Measurements from ENCODE around the gene SPG21. TPM values are rescaled to one million over a fixed set of nuclear protein-coding genes. Genes with fewer than 3 reads are reported as not detected.

The SPG21 gene
- total RNA-seq, 1 donor from 2014 or later = 45.3 TPM

DNA sequence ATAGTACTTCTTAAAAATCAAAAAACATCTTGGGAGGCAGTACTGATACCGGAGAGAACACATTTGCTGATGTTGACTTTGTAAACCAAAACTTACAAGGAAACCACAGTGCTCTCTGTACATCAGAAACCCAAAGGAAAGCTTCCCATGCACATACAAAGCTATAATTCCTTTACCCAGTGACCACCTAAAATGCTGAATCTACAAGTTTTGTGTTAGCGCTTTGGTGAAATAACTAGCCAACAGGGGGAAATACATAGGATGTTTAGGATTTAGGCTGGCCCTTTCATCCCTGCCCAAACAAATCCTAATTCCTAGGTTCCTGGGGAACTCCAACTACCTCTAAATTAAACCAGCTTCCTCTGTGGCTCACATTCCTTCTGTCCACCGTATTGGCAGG lies 15.3 kb upstream of the SPG21 start:
- ATAC-seq (no peak), DNase-seq (ENCODE audit: missing footprints) (no peak)
- intact Hi-C loops (cut with DNase I) = no loop called here

DNA sequence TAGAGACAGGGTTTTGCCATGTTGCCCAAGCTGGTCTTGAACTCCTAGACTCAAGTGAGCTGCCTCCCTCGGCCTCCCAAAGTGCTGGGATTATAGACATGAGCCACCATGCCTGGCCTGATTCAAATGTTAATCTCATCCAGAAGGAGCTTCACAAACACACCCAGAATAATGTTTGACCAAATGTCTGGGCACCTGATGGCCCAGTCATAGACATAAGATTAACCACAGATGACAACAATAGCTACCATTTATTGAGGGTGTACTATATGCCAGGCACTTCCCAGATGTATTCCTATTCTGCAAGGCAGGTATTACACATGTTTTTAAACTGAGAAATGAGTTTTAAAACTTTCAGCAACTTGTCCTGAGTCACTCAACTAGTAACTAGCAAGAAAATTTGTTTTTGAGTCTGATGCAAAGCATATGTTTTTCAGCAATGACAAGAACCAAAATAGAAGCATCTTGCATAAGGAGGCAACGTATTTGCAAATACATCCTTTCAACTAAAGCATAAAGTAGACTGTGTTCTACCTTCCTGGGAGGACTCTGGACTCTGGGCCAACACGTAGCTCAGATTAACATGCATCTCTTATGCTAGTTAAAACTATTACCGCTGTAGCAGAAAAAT lies 8.1 kb upstream of the SPG21 start:
- intact Hi-C loops (cut with DNase I) = no loop called here
- DNase-seq (ENCODE audit: missing footprints) (no peak), ATAC-seq (no peak)

- ATAC-seq = no peak
- DNase-seq (ENCODE audit: missing footprints) = no peak
- intact Hi-C loops (cut with DNase I) = no loop called here
Measured at GRCh38 chr15:64997066-64997465, 7.4 kb upstream of the SPG21 start.

- intact Hi-C loops (cut with DNase I) = no loop called here
Measured at GRCh38 chr15:64993290-64993689, 3.6 kb upstream of the SPG21 start.

DNA sequence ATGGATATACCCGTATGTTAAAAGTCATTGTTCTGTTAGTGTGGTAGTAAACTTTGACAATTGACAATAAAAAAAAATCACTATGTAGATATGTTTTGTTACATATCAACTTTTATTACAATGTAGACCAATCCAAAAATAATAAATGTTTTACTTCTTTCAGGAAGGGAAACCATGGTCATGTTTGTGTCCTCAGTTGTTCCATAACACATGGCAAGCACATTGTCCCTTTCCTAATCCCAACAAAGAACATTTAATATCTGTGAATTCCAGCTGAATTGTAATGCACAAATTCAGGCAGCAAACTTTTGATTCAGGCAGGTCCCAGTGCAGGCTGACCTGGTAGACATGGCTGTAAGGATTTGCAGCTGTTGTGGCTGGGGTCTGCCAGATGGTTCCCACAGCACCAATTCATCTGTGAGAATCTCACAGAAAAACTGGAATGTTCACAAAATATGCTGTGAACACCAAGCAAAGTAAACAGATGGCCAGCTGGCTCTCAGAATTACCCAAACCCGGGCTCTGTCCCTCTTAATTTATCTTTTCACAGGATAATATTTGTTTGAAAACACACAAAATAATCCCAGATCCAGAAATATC lies 1.9 kb upstream of the SPG21 start:
- intact Hi-C loops (cut with DNase I) = no loop called here
- DNase-seq (ENCODE audit: missing footprints) (no peak), ATAC-seq (no peak)

More at GRCh38 chr15:64993290-64993689, 3.6 kb upstream of the SPG21 start:
- ATAC-seq = no peak
- DNase-seq (ENCODE audit: missing footprints) = no peak

- no peak for DNase-seq (ENCODE audit: missing footprints)
- peak; percentile 20 for ATAC-seq
- intact Hi-C loops (cut with DNase I) = no loop called here
Measured at GRCh38 chr15:64990168-64990470, 405 bp upstream of the SPG21 start.

GRCh38 chr15:64987136-64987535 lies 2.6 kb downstream of the SPG21 start:
- intact Hi-C loops (cut with DNase I) = loop anchor here (10.0 kb wide), 1 partner anchor 132 kb away; no protein-coding TSS in a partner anchor
- ATAC-seq = no peak
- no peak for DNase-seq (ENCODE audit: missing footprints)

GRCh38 chr15:64985366-64986033 lies 4.2 kb downstream of the SPG21 start:
- DNase-seq (ENCODE audit: missing footprints) = no peak
- intact Hi-C loops (cut with DNase I) = loop anchor here (10.0 kb wide), 1 partner anchor 131 kb away; no protein-coding TSS in a partner anchor
- no peak for ATAC-seq

DNA sequence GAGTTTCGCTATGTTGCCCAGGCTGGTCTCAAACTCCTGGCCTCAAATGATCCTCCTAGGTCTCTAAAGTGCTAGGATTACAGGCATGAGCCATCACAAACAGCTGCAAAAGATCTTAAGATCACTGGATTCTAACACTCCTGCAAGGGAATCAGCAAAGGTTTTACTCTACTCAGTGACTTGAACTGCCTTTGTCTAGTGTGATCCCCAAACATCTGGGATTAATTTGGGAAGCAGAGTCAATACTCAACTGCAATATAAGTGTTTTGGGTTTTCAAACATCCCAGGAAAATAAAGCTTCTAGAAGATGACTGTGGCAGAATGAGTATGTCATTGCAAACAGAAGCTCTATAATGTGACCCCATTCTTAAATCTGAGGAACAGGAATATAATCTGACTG lies 7.2 kb downstream of the SPG21 start:
- DNase-seq (ENCODE audit: missing footprints) (no peak), ATAC-seq (no peak)
- intact Hi-C loops (cut with DNase I) = loop anchor here (10.0 kb wide), 1 partner anchor 128 kb away; no protein-coding TSS in a partner anchor

GRCh38 chr15:64981812-64982431 lies 7.8 kb downstream of the SPG21 start:
- intact Hi-C loops (cut with DNase I) = loop anchor here (10.0 kb wide), 1 partner anchor 127 kb away; no protein-coding TSS in a partner anchor
- ATAC-seq (no peak), DNase-seq (ENCODE audit: missing footprints) (no peak)

DNA sequence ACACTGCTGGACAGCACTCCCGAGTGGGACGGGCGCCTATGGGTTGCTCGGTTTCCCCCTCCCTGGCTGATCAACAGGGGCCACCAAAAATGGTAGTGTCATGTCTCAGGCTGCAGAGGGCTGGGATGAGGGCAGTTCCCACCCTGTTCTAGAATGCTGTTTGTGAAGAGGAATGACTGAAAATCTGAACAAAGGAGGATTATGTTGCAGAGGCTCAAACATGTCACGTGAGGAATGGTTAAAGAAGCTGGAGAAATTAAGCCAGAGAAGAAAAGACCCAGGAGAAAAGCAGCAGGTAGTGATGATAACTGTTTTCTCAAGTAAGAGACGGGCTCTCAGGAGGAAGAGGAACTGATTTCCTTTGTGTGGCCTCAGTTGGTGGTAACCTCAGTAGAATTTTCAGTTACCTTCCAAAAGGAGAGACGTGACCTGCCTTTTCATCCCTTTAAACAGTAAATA lies 10.4 kb downstream of the SPG21 start:
- ATAC-seq = no peak
- no peak for DNase-seq (ENCODE audit: missing footprints)
- intact Hi-C loops (cut with DNase I) = no loop called here

GRCh38 chr15:64975390-64975789 lies 14.3 kb downstream of the SPG21 start:
- intact Hi-C loops (cut with DNase I) = no loop called here
- ATAC-seq = no peak

DNA sequence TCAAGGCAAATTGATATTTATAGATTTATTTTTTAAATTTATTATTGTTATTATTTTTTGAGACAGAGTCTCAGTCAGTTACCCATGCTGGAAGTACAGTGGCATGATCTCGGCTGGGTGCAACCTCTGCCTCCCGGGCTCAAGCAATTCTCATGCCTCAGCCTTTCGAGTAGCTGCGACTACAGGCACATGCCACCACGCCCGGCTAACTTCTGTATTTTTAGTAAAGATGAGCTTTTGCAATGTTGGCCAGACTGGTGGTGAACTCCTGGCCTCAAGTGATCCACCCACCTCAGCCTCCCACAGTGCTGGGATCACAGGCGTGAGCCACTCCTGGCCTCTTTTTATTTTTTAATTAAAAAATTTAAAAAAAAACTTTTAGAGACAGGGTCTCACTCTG lies 19.0 kb downstream of the SPG21 start:
- ATAC-seq (no peak), DNase-seq (ENCODE audit: missing footprints) (no peak)
- intact Hi-C loops (cut with DNase I) = no loop called here

More at GRCh38 chr15:64975390-64975789, 14.3 kb downstream of the SPG21 start:
- no peak for DNase-seq (ENCODE audit: missing footprints)

GRCh38 chr15:64969401-64969800 lies 20.3 kb downstream of the SPG21 start:
- intact Hi-C loops (cut with DNase I) = no loop called here
- DNase-seq (ENCODE audit: missing footprints) (no peak), ATAC-seq (no peak)

DNA sequence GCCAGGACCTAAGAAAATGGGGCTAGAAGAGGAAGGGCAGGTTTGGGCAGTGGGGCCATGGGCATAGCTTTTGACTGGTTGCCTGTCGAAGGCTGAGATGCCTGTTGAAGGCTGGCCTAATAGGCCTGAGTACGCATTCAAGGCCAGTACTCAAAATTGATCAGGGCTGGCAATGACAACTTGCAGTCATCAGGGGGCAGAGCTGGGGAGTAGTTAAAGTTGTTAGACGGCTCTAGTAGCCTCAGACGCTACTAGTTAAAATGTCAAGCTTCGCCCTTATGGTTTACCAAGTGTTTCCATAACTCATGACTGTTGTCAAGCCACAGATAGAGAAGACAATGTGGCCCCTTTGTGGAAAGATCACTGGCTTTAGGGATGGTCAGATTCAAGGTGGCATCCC lies 28.7 kb downstream of the SPG21 start:
- no peak for ATAC-seq
- no peak for DNase-seq (ENCODE audit: missing footprints)
- intact Hi-C loops (cut with DNase I) = no loop called here

- intact Hi-C loops (cut with DNase I) = no loop called here
- DNase-seq (ENCODE audit: missing footprints) (no peak), ATAC-seq (no peak)
Measured at GRCh38 chr15:64960153-64960552, 29.6 kb downstream of the SPG21 start.

GRCh38 chr15:64959128-64959527 lies 30.6 kb downstream of the SPG21 start:
- ATAC-seq (no peak), DNase-seq (ENCODE audit: missing footprints) (no peak)
- intact Hi-C loops (cut with DNase I) = no loop called here

DNA sequence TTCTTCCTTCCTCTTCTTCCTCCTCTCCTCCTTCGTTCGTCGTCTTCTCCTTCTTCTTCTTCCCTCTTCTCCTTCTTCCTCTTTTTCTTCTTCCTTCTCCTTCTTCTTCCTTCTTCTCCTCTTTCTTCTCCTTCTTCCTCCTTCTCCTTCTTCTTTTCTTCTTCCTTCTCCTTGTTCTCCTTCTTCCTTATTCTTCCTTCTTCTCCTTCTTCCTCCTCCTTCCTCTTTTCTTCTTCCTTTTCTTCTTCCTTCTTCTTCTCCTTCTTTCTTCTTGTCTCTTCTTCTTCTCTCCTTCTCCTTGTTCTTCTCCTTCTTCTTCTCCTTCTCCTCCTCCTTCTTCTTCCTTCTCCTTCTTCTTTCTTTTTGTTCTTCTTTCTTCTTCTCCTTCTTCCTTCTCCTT lies 35.3 kb downstream of the SPG21 start:
- no peak for ATAC-seq
- intact Hi-C loops (cut with DNase I) = no loop called here
- no peak for DNase-seq (ENCODE audit: missing footprints)

DNA sequence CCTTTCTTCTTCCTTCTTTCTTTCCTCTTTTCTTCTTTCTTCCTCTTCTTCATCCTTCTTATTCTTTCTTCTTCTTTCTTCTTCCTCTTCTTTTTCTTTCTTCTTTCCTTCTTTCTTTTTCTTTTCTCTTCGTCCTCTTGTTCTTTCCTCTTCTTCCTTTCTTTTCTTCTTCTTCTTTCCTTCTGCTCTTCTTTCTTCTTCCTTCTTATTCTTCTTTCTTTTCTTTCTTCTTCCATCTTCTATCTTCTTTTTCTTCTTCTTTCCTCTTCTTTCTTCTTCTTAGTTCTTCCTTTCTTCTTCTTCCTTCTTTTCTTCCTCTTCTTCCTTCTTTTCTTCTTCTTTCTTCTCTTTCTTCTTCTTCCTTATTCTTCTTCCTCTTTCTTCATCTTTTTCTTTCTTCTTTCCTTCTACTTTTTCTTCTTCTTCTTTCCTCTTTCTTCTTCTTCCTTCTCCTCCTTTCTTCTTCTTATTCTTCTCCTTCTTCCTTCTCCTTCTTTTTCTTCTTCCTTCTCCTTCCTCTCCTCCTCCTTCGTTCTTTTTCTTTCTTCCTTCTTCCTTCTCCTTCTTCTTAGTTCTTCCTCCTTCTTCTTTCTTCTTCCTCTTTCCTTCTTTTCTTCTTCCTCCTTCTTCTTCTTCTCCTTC lies 37.8 kb downstream of the SPG21 start:
- intact Hi-C loops (cut with DNase I) = no loop called here
- no peak for ATAC-seq
- DNase-seq (ENCODE audit: missing footprints) = no peak
